K562 (cell line): ENCODE results near the gene DNAJB12. TPM values are rescaled to one million over a fixed set of nuclear protein-coding genes. Genes with fewer than 3 reads are reported as not detected.

ENCODE experiments used
- HDAC2 ChIP-seq: fragments of 450-650 bp; IDR thresholded peaks from 2 replicates; pipeline ENCODE4 v1.6.1; 2016; ENCODE audit warnings: mild to moderate bottlenecking
- NEUROD1 ChIP-seq: fragments of 150-350 bp; IDR thresholded peaks from 2 replicates; pipeline ENCODE4 v1.6.1; 2014; ENCODE audit warnings: borderline replicate concordance, low read length, low read depth; ENCODE audit not compliant: partially characterized antibody
- NRF1 ChIP-seq, 2 experiments: fragments of 450-650 bp; IDR thresholded peaks in 1 of 2; conservative IDR thresholded peaks in 1 of 2; 2 replicates each; pipeline ENCODE4 v1.6.1; 2014; ENCODE audit warnings: mild to moderate bottlenecking in 2 of 2
- SMARCA4 ChIP-seq: fragments of 450-650 bp; IDR thresholded peaks from 2 replicates; pipeline ENCODE4 v1.6.1; 2016
- SP1 ChIP-seq: sonication (generic); formaldehyde crosslinking; IDR thresholded peaks from 2 replicates; pipeline ENCODE4 v1.8.1; 2022; ENCODE audit warnings: mild to moderate bottlenecking, missing genetic modification reagents
- SPI1 ChIP-seq: IDR thresholded peaks from 2 replicates; pipeline ENCODE4 v1.6.1; 2011; ENCODE audit warnings: low read depth, low read length, control low read depth, borderline replicate concordance
- STAT6 ChIP-seq: sonication (generic); formaldehyde crosslinking; IDR thresholded peaks from 2 replicates; pipeline ENCODE4 v1.8.1; 2023; ENCODE audit warnings: mild to moderate bottlenecking, missing genetic modification reagents
- TCF3 ChIP-seq: sonication (generic); formaldehyde crosslinking; IDR thresholded peaks from 2 replicates; pipeline ENCODE4 v1.4.0; 2020; ENCODE audit warnings: mild to moderate bottlenecking, missing genetic modification reagents
- TEAD4 ChIP-seq, 2 experiments: sonication (generic) in 1 of 2; formaldehyde crosslinking in 1 of 2; IDR thresholded peaks; 2 replicates each; pipeline versions ENCODE4 v1.6.1 to v1.8.0; 2012 to 2022; ENCODE audit warnings: borderline replicate concordance in 1 of 2, inconsistent platforms in 1 of 2, low read length in 1 of 2, mild to moderate bottlenecking in 1 of 2, missing genetic modification reagents in 1 of 2
- ZEB2 ChIP-seq: fragments of 450-650 bp; IDR thresholded peaks from 2 replicates; pipeline ENCODE4 v1.6.1; 2016
- ZHX1 ChIP-seq: fragments of 150-350 bp; conservative IDR thresholded peaks from 2 replicates; pipeline ENCODE4 v1.6.1; 2014; ENCODE audit warnings: low read length
- ZNF197 ChIP-seq: fragments of 200-800 bp; sonication (Bioruptor generic); IDR thresholded peaks from 2 replicates; pipeline ENCODE4 v1.6.1; 2016; ENCODE audit warnings: low read depth, missing genetic modification characterization, missing compliant biosample characterization
- ZNF316 ChIP-seq: fragments of 450-650 bp; IDR thresholded peaks from 2 replicates; pipeline ENCODE4 v1.6.1; 2016
- polyA plus RNA-seq, 8 experiments: library from polyadenylated mRNA; depleted of rRNA in 4 of 8; stranded (reverse) in 5 of 8; unstranded in 3 of 8; fragments of >200 nt; fragmentation: Nextera tagmentation in 2 of 8; fragmentation: Illumina TruSeq in 1 of 8; extraction: Ambion mirVana in 2 of 8; extraction: Trizol in 1 of 8; gene quantifications; 2 replicates each; pipeline versions ENCODE4 v1.2.1 to v1.2.3, GENCODE V29; 2011 to 2014; ENCODE audit warnings: inconsistent platforms in 1 of 8, missing spikeins in 1 of 8
- total RNA-seq, 7 experiments: library from RNA; depleted of rRNA in 6 of 7; stranded (reverse); fragments of >200 nt in 6 of 7; fragmentation: Illumina TruSeq in 2 of 7; extraction: Trizol in 2 of 7; gene quantifications; 2 replicates each; pipeline versions ENCODE4 v1.2.1 to v1.2.3, GENCODE V29; 2011 to 2021; ENCODE audit warnings: low replicate concordance in 1 of 7
- TF ChIP-seq, protein P1 (sequence below), 3 experiments: IDR thresholded peaks in 2 of 3; conservative IDR thresholded peaks in 1 of 3; 2 replicates each; pipeline ENCODE4 v1.5.1; 2011 to 2012; ENCODE audit warnings: low read length in 3 of 3, mild to moderate bottlenecking in 3 of 3, control low read depth in 2 of 3, improper control_type of control experiment in 1 of 3, inconsistent platforms in 1 of 3, low read depth in 1 of 3, mixed read lengths in 1 of 3, moderate library complexity in 1 of 3; ENCODE audit not compliant: insufficient read depth in 2 of 3
- TF ChIP-seq, protein P2 (sequence below), 2 experiments: fragments of 200-800 bp in 1 of 2; sonication (Bioruptor generic) in 1 of 2; sonication (generic) in 1 of 2; formaldehyde crosslinking in 1 of 2; IDR thresholded peaks in 1 of 2; conservative IDR thresholded peaks in 1 of 2; 2 replicates each; pipeline versions ENCODE4 v1.5.0 to v1.6.1; 2016 to 2020; ENCODE audit warnings: missing compliant biosample characterization in 1 of 2, missing genetic modification characterization in 1 of 2, missing genetic modification reagents in 1 of 2
- TF ChIP-seq, protein P3 (sequence below): fragments of 450-650 bp; formaldehyde crosslinking; IDR thresholded peaks from 2 replicates; pipeline ENCODE4 v1.4.0; 2022; ENCODE audit warnings: missing genetic modification characterization

DNAJB12 gene
- total and polyA plus RNA-seq, 9 of the 15 experiments (the other 6 are each of a cell fraction or from before 2014, with no cell fraction given) = 3.5 to 31.5 (median 20.3) TPM

GRCh38 chr10:72308320-72308987 is 46.3 kb downstream of the DNAJB12 start (continued):
- peak; percentile 62 for TF ChIP-seq ZEB2
- TF ChIP-seq, protein P1, sequence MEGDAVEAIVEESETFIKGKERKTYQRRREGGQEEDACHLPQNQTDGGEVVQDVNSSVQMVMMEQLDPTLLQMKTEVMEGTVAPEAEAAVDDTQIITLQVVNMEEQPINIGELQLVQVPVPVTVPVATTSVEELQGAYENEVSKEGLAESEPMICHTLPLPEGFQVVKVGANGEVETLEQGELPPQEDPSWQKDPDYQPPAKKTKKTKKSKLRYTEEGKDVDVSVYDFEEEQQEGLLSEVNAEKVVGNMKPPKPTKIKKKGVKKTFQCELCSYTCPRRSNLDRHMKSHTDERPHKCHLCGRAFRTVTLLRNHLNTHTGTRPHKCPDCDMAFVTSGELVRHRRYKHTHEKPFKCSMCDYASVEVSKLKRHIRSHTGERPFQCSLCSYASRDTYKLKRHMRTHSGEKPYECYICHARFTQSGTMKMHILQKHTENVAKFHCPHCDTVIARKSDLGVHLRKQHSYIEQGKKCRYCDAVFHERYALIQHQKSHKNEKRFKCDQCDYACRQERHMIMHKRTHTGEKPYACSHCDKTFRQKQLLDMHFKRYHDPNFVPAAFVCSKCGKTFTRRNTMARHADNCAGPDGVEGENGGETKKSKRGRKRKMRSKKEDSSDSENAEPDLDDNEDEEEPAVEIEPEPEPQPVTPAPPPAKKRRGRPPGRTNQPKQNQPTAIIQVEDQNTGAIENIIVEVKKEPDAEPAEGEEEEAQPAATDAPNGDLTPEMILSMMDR (IDR thresholded peaks at IDR 0.05 in 2 of 3, conservative IDR thresholded peaks at IDR 0.05 in 1 of 3; ENCODE audit: insufficient read depth in 2 of 3, low read depth in 1 of 3, low read length in 3 of 3) = peak in 2 of 3 experiments; percentile 9 to 14; a peak in 2 of 6 replicates
- TF ChIP-seq TCF3 (CRISPR knock-in tag) = peak; percentile 66
- 0 out of 2 replicates have a peak, but pooled peaks have one; percentile 20 for TF ChIP-seq ZNF316
- peak; percentile 88 for TF ChIP-seq ZNF197
- no peak for TF ChIP-seq ZHX1
- peak; percentile 77 for TF ChIP-seq SPI1
- TF ChIP-seq, protein P2, sequence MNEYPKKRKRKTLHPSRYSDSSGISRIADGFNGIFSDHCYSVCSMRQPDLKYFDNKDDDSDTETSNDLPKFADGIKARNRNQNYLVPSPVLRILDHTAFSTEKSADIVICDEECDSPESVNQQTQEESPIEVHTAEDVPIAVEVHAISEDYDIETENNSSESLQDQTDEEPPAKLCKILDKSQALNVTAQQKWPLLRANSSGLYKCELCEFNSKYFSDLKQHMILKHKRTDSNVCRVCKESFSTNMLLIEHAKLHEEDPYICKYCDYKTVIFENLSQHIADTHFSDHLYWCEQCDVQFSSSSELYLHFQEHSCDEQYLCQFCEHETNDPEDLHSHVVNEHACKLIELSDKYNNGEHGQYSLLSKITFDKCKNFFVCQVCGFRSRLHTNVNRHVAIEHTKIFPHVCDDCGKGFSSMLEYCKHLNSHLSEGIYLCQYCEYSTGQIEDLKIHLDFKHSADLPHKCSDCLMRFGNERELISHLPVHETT (CRISPR knock-in tag; conservative IDR thresholded peaks at IDR 0.05 in 1 of 2, IDR thresholded peaks at IDR 0.05 in 1 of 2) = peak in 1 of 2 experiments; percentile 93; a peak in 2 of 4 replicates
- TF ChIP-seq HDAC2 = peak; percentile 97
- TF ChIP-seq SP1 (CRISPR knock-in tag) = peak; percentile 66; the same call in 1 of the 2 replicates
- TF ChIP-seq NRF1 (conservative IDR thresholded peaks at IDR 0.05 in 1 of 2, IDR thresholded peaks at IDR 0.05 in 1 of 2) = peak; percentile 40 to 55; a peak in 2 of 4 replicates
- TF ChIP-seq NEUROD1 = peak; percentile 59
- TF ChIP-seq SMARCA4 = peak; percentile 95
- TF ChIP-seq TEAD4 (IDR thresholded peaks at IDR 0.05; ENCODE audit: low read length) = peak; percentile 64
- TF ChIP-seq TEAD4 (CRISPR knock-in tag; IDR thresholded peaks at IDR 0.05; ENCODE audit: borderline replicate concordance) = no peak
- TF ChIP-seq, protein P3, sequence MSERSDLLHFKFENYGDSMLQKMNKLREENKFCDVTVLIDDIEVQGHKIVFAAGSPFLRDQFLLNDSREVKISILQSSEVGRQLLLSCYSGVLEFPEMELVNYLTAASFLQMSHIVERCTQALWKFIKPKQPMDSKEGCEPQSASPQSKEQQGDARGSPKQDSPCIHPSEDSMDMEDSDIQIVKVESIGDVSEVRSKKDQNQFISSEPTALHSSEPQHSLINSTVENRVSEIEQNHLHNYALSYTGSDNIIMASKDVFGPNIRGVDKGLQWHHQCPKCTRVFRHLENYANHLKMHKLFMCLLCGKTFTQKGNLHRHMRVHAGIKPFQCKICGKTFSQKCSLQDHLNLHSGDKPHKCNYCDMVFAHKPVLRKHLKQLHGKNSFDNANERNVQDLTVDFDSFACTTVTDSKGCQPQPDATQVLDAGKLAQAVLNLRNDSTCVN = 0 out of 2 replicates have a peak, but pooled peaks have one; percentile 35
- TF ChIP-seq STAT6 = 0 out of 2 replicates have a peak, but pooled peaks have one; percentile 37
